ENCODE data around the gene GREB1L. TPM values are rescaled to one million over a fixed set of nuclear protein-coding genes. Genes with fewer than 3 reads are reported as not detected.

Gene GREB1L
- total RNA-seq, 1 experiment from 2014 or later = 2.1 TPM

GRCh38 chr18:21534327-21534726 lies 292.3 kb downstream of the GREB1L start:
- no peak for DNase-seq (ENCODE audit: extremely low read depth, low read depth)

DNA sequence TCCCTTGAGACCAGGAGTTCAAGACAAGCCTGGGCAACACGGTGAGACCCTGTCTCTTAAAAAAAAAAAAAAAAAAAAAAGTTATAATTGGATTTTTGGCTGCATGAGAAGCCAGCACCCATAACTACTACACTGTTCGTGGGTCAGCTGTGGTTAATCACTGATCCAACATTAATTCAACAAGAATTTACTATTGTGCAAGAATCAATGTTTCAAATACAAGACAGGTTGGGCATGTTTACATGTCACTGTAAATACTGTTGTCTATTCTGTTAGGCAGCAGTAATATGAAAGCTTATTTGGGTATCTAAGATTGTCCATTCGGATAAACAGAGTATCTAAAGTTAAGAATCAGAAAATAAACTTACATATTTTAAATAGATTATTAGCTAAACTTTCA lies 296.2 kb downstream of the GREB1L start:
- no peak for DNase-seq (ENCODE audit: extremely low read depth, low read depth)

DNA sequence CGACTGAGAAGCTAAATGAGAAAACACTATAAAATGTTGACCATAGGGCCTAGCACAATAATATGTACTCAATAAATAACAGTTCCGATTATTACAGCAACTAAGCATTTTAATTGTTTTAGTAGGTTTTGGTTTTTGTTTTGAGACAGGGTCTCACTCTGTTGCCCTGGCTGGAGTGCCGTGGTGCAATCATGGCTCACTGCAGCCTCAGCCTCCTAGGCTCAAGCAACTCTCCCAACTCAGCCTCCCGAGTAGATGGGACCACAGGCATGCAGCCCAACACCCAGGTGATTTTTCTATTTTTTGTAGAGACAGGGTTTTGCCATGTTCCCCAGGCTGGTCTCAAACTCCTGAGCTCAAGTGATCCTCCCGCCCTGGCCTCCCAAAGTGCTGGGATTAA lies 304.4 kb downstream of the GREB1L start:
- no peak for DNase-seq (ENCODE audit: extremely low read depth, low read depth)

DNA sequence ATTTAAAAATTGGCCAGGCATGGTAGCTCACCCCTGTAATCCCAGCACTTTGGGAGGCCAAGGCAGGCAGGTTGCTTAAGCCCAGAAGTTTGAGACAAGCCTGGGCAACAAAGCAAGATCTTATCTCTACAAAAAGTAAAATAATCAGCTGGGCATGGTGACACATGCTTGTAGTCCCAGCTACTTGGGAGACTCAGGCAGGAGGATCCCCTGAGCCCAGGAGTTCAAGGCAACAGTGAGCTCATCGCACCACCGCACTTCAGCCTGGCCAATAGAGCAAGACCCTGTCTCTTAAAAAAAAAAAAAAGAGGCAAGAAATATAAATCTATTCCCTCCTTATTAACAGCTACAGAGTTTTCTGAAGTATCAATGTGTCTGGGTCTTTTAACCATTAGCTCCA lies 306.6 kb downstream of the GREB1L start:
- no peak for DNase-seq (ENCODE audit: extremely low read depth, low read depth)

DNA sequence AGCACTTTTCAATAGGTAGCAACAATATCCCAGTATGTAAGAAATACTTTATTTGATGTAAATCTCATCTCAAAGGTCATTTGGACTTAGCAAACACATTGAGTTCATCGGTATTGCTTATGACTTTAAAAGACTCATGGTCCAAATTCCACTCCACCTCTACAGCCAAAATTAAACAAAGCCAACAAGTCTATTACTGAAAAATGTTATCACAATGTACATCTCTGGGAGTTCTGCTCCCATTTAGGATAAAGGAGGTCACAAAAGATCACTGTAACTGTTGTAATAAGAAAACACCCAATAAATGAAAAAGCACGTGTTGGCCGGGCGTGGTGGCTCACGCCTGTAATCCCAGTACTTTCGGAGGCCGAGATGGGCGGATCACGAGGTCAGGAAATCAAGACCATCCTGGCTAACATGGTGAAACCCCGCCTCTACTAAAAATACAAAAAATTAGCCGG lies 308.5 kb downstream of the GREB1L start:
- no peak for DNase-seq (ENCODE audit: extremely low read depth, low read depth)

- DNase-seq (ENCODE audit: extremely low read depth, low read depth) = no peak
Observed at GRCh38 chr18:21557607-21558253, 315.7 kb downstream of the GREB1L start.

- DNase-seq (ENCODE audit: extremely low read depth, low read depth) = no peak
Observed at GRCh38 chr18:21559195-21559594, 317.2 kb downstream of the GREB1L start.

GRCh38 chr18:21571772-21572171 lies 329.7 kb downstream of the GREB1L start:
- DNase-seq (ENCODE audit: extremely low read depth, low read depth) = no peak

Small RNA genes within 50 kb of the gene (small RNA-seq; reads per million reads assigned to genes)
- 0 reads per million in 2 experiments for gene RF00603

Other genes with a start within 250 kb of the GREB1L start
- gene ROCK1, start 130.4 kb upstream of the GREB1L start, total RNA-seq (2014; rRNA removed; shearing (Covaris generic)) = 18.7 and 24.1 TPM in 2 replicates